GM18858 (cell line): Measurements from ENCODE around the gene DYRK4.

Experiments
- ATAC-seq: cut with Tn5 transposase; IDR thresholded peaks from one replicate; pipeline ENCODE4 v1.9.1; 2021; ENCODE audit not compliant: unreplicated experiment

Gene DYRK4

GRCh38 chr12:4615667-4616066 lies 53.7 kb downstream of the DYRK4 start:
- ATAC-seq, result no peak

- no peak for ATAC-seq
Measured at GRCh38 chr12:4621511-4621910, 59.5 kb downstream of the DYRK4 start.

GRCh38 chr12:4626543-4626942 lies 64.5 kb downstream of the DYRK4 start:
- no peak for ATAC-seq

- ATAC-seq, result no peak
Measured at GRCh38 chr12:4628406-4628805, 66.4 kb downstream of the DYRK4 start.

- no peak for ATAC-seq
Measured at GRCh38 chr12:4630262-4630661, 68.3 kb downstream of the DYRK4 start.

GRCh38 chr12:4643747-4644146 lies 81.7 kb downstream of the DYRK4 start:
- peak; percentile 54 for ATAC-seq

- ATAC-seq, result no peak
Measured at GRCh38 chr12:4645023-4645422, 83.0 kb downstream of the DYRK4 start.

- no peak for ATAC-seq
Measured at GRCh38 chr12:4648104-4648500, 86.1 kb downstream of the DYRK4 start.

DNA sequence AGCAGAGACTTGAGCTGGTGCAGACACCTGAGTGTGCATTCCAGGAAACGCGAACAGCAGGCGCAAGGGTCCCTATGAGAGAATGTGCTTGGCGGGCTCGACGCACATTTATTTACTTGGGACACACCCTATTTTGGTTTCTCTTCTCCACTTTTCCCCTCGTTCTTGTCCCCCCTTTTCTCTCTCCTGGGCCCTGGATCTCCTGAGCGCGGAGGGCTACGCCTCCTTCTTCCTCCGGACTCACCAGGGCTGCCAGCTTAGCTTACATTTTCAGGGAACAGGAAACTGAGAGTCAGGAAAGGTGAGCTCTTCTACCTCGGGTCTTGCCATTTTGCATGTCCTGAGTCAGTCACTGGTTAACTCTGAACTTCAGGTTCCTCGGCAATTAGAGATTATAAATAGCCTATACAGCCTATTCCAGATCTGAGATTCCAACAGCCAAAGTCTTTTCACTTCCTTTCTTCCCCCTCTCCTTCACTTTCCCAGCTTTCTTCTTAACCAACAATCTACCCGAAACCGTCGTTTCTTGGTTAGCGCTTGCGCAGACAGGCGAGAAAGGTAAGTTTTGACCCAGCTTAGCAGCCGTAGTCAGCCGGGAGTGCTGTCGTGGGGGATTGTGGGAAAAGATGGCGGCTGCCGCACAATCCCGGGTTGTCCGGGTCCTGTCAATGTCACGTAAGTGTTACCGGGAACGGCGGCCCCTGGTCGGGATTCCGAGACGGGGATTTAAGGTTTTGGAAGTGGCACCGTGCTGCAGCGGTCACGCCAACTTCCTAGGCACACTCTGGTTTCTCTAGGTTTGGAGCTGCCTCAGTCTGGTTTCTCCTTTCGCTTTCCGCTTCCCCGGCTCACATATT lies 86.7 kb downstream of the DYRK4 start, which contains the start of the genes AKAP3 and NDUFA9:
AKAP3 (minus strand) TSS at position 551 of the 857 bp plus-strand sequence. CDS start 10,855 bp downstream, outside the sequence.
NDUFA9 (plus strand) TSS at position 614 of the 857 bp plus-strand sequence; CDS start at position 627, 13 bp downstream.
- peak; percentile 44 for ATAC-seq

DNA sequence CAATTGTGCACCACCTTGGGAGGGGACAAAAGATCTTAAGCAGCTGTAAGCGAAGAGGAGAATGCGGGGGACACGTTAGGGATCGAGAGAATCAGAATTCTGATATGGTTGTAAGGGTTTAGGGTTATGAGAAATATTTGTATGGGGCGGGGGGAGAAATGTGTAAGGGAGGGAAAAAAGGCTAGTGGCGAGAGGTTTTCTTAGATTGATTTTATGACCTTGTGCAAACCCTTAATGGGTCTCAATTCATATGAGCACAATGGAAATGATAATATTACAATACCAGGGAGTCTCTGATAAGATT lies 87.3 kb downstream of the DYRK4 start:
- ATAC-seq, result no peak

DNA sequence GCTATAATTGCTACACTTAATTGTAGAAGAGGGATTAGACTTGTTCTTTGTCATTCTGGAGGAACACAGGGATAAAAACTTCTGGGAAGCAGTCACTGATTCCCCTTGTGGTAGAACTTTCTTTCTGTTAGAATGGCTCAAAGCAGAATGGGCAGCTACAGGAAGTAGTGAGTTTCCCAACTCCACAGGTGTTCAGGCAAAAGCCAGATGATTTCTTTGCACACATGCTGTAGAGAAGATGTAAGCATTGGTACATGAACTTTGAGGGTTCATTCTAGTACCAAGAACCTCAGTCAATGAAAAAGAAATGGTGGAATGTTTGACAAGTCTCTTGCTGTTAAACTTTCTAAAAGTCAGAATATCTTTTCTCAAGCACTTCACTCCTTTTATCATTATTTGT lies 91.2 kb downstream of the DYRK4 start:
- no peak for ATAC-seq

DNA sequence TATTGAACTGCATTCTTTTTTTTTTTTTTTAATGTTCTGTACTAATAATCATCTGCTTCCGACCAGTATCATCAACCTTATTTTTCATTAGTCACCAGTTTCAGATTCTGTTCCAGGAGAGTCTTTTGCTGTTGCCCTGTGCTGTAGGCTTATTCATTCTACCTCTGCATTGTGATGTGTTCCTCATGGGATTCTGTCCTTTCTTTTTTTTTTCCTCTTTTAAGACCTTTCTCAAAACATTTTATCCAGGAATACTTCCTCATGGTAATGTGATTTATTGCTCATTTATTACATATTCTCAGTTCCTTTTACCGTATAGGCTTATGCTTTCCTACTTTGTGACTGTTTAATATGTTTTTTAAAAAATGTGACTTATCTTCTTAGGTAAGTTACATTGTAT lies 91.7 kb downstream of the DYRK4 start:
- ATAC-seq, result no peak
